Measurements from ENCODE around the gene ACSS1. TPM values are rescaled to one million over a fixed set of nuclear protein-coding genes. Genes with fewer than 3 reads are reported as not detected.

The ACSS1 gene
- total RNA-seq, 1 experiment from 2014 or later, result 12.8 TPM

GRCh38 chr20:24980291-24981053, 77.5 kb downstream of the ACSS1 start:
- no peak for DNase-seq
- no peak overlapping the region for H3K27ac ChIP-seq
- no peak for TF ChIP-seq EZH2 (IDR thresholded peaks at IDR 0.05; ENCODE audit: low read depth)
- no TSS peak for BruUV-seq (replicated peaks)
- ChIA-PET POLR2A (ENCODE audit: unreplicated experiment) (no interaction called here), CTCF (no interaction called here)
- no peaks in the 10 kb centered on the region for H3F3A ChIP-seq (ENCODE audit: insufficient read depth, low read depth)
- peaks cover 35% of the 10 kb centered on the region for H3K36me3 ChIP-seq (ENCODE audit: low read depth)
- no peaks in the 10 kb centered on the region for H4K20me1 ChIP-seq (ENCODE audit: insufficient read depth)
- no peak overlapping the region for H3K4me2 ChIP-seq
- H3K27me3 ChIP-seq (ENCODE audit: insufficient read depth, low read depth), result no peaks in the 10 kb centered on the region
- H2AFZ ChIP-seq, result no peak overlapping the region
- H3K9me3 ChIP-seq (ENCODE audit: insufficient read depth, low read depth), result peaks cover 10% of the 10 kb centered on the region; the same call in 1 of the 2 replicates
- 0 out of 2 replicates have a peak, but pooled peaks cover 2% of the 10 kb centered on the region for H3K4me1 ChIP-seq (replicated peaks; ENCODE audit: insufficient read depth)
- no peak overlapping the region for H3K4me3 ChIP-seq
- H3K9me2 ChIP-seq (ENCODE audit: insufficient read depth), result no peaks in the 10 kb centered on the region
- H3K79me2 ChIP-seq (ENCODE audit: low read depth), result peaks cover 2% of the 10 kb centered on the region; the same call in 1 of the 2 replicates
- intact Hi-C loops (cut with micrococcal nuclease; ENCODE audit: unreplicated experiment), result no loop called here

- TF ChIP-seq CTCF (conservative IDR thresholded peaks at IDR 0.05) (no peak), EZH2 (IDR thresholded peaks at IDR 0.05; ENCODE audit: low read depth) (no peak)
- Histone ChIP-seq H3K4me3 (no peak overlapping the region), H3K4me2 (no peak overlapping the region), H3K79me2 (ENCODE audit: low read depth) (no peaks in the 10 kb centered on the region), H3K4me1 (replicated peaks; ENCODE audit: insufficient read depth) (no peaks in the 10 kb centered on the region), H3K36me3 (ENCODE audit: low read depth) (peaks cover 35% of the 10 kb centered on the region), H3F3A (ENCODE audit: insufficient read depth, low read depth) (no peaks in the 10 kb centered on the region), H3K9me3 (ENCODE audit: insufficient read depth, low read depth) (peaks cover 10% of the 10 kb centered on the region; the same call in 1 of the 2 replicates), H3K27me3 (ENCODE audit: insufficient read depth, low read depth) (no peaks in the 10 kb centered on the region), H2AFZ (no peak overlapping the region), H3K9me2 (ENCODE audit: insufficient read depth) (no peaks in the 10 kb centered on the region), H4K20me1 (ENCODE audit: insufficient read depth) (no peaks in the 10 kb centered on the region), H3K27ac (no peak overlapping the region)
- POLR2A ChIA-PET (ENCODE audit: unreplicated experiment), result no interaction called here
- BruUV-seq (replicated peaks), result no TSS peak
- intact Hi-C loops (cut with micrococcal nuclease; ENCODE audit: unreplicated experiment), result no loop called here
- no peak for DNase-seq
- CTCF ChIA-PET, result interaction anchor here (0.6 kb wide), 1 partner anchor 17 kb away, joined by 4 read pairs; no protein-coding TSS in a partner anchor
Observed at GRCh38 chr20:24979036-24979960, 78.6 kb downstream of the ACSS1 start.

GRCh38 chr20:24978513-24978912, 79.4 kb downstream of the ACSS1 start:
- H3K27me3 ChIP-seq (ENCODE audit: insufficient read depth, low read depth), result no peaks in the 10 kb centered on the region
- H3K9me3 ChIP-seq (ENCODE audit: insufficient read depth, low read depth), result peaks cover 10% of the 10 kb centered on the region; the same call in 1 of the 2 replicates
- H3K79me2 ChIP-seq (ENCODE audit: low read depth), result no peaks in the 10 kb centered on the region
- no peaks in the 10 kb centered on the region for H3K9me2 ChIP-seq (ENCODE audit: insufficient read depth)
- H3K4me1 ChIP-seq (replicated peaks; ENCODE audit: insufficient read depth), result no peaks in the 10 kb centered on the region
- BruUV-seq (replicated peaks), result no TSS peak
- H3K27ac ChIP-seq, result no peak overlapping the region
- ChIA-PET POLR2A (ENCODE audit: unreplicated experiment) (no interaction called here), CTCF (interaction anchor here (0.6 kb wide), 1 partner anchor 17 kb away, joined by 4 read pairs; no protein-coding TSS in a partner anchor)
- H3K4me3 ChIP-seq, result no peak overlapping the region
- intact Hi-C loops (cut with micrococcal nuclease; ENCODE audit: unreplicated experiment), result no loop called here
- TF ChIP-seq CTCF (conservative IDR thresholded peaks at IDR 0.05) (no peak), EZH2 (IDR thresholded peaks at IDR 0.05; ENCODE audit: low read depth) (no peak)
- no peak overlapping the region for H3K4me2 ChIP-seq
- H2AFZ ChIP-seq, result no peak overlapping the region
- DNase-seq, result no peak
- H3K36me3 ChIP-seq (ENCODE audit: low read depth), result peaks cover 32% of the 10 kb centered on the region
- H4K20me1 ChIP-seq (ENCODE audit: insufficient read depth), result no peaks in the 10 kb centered on the region
- H3F3A ChIP-seq (ENCODE audit: insufficient read depth, low read depth), result no peaks in the 10 kb centered on the region
